HepG2 (cell line): ENCODE results near the gene KCTD14. TPM values are rescaled to one million over a fixed set of nuclear protein-coding genes. Genes with fewer than 3 reads are reported as not detected.

Experiments used
- AKAP8 ChIP-seq: sonication (generic); formaldehyde crosslinking; IDR thresholded peaks from 2 replicates; pipeline ENCODE4 v1.5.1; 2020; ENCODE audit warnings: mild to moderate bottlenecking, missing genetic modification reagents
- ARID5B ChIP-seq: IDR thresholded peaks from 2 replicates; pipeline ENCODE4 v1.4.0; 2020; ENCODE audit warnings: mild to moderate bottlenecking, missing genetic modification reagents
- HDAC2 ChIP-seq: sonication (generic); formaldehyde crosslinking; IDR thresholded peaks from 2 replicates; pipeline ENCODE4 v1.4.0; 2020; ENCODE audit warnings: missing genetic modification reagents
- MAF1 ChIP-seq: sonication (generic); formaldehyde crosslinking; IDR thresholded peaks from 2 replicates; pipeline ENCODE4 v1.5.0; 2020; ENCODE audit warnings: missing genetic modification reagents, borderline replicate concordance
- NFIB ChIP-seq: sonication (generic); formaldehyde crosslinking; IDR thresholded peaks from 2 replicates; pipeline ENCODE4 v1.9.0; 2021; ENCODE audit warnings: missing genetic modification reagents, mild to moderate bottlenecking, borderline replicate concordance
- PCBP2 ChIP-seq: fragments of 200-400 bp; formaldehyde crosslinking; optimal IDR thresholded peaks from 2 replicates; pipeline ENCODE3; 2018; ENCODE audit warnings: low read length, low read depth; ENCODE audit not compliant: poor library complexity, severe bottlenecking
- SIN3B ChIP-seq: fragments of 150-350 bp; IDR thresholded peaks from 2 replicates; pipeline ENCODE4 v1.6.1; 2014; ENCODE audit warnings: low read length
- SOX6 ChIP-seq, 2 experiments: fragments of 450-650 bp in 1 of 2; sonication (generic) in 1 of 2; formaldehyde crosslinking in 1 of 2; IDR thresholded peaks; 2 replicates each; pipeline versions ENCODE4 v1.4.0 to v1.6.1; 2017 to 2020; ENCODE audit warnings: antibody characterized with exemption in 1 of 2, mild to moderate bottlenecking in 1 of 2, missing genetic modification reagents in 1 of 2
- ZNF121 ChIP-seq: sonication (generic); formaldehyde crosslinking; IDR thresholded peaks from 2 replicates; pipeline ENCODE4 v1.5.0; 2020; ENCODE audit warnings: mild to moderate bottlenecking, missing genetic modification reagents
- ZNF142 ChIP-seq: sonication (generic); formaldehyde crosslinking; IDR thresholded peaks from 2 replicates; pipeline ENCODE4 v1.4.0; 2020; ENCODE audit warnings: missing genetic modification reagents
- ZNF33B ChIP-seq: sonication (generic); formaldehyde crosslinking; IDR thresholded peaks from 2 replicates; pipeline ENCODE4 v1.5.1; 2020; ENCODE audit warnings: mild to moderate bottlenecking, missing genetic modification reagents
- ZNF550 ChIP-seq: sonication (generic); formaldehyde crosslinking; IDR thresholded peaks from 2 replicates; pipeline ENCODE4 v1.4.0; 2020; ENCODE audit warnings: mild to moderate bottlenecking, missing genetic modification reagents, borderline replicate concordance
- polyA plus RNA-seq, 8 experiments: library from polyadenylated mRNA; depleted of rRNA in 3 of 8; stranded (reverse) in 7 of 8; unstranded in 1 of 8; fragments of >200 nt; fragmentation: Illumina TruSeq in 4 of 8; extraction: Trizol in 4 of 8; gene quantifications; 2 replicates each; pipeline versions ENCODE4 v1.2.1 to v1.2.3, GENCODE V29; 2011 to 2016; ENCODE audit warnings: low read depth in 4 of 8, missing spikeins in 1 of 8, mixed read lengths in 1 of 8; ENCODE audit not compliant: insufficient read depth in 1 of 8
- total RNA-seq, 5 experiments: library from RNA; depleted of rRNA; stranded (reverse); fragments of >200 nt; fragmentation: Illumina TruSeq; extraction: Trizol; gene quantifications; 2 replicates each; pipeline ENCODE4 v1.2.3, GENCODE V29; 2016; ENCODE audit warnings: low read depth in 1 of 5
- TF ChIP-seq, protein P1 (sequence below): sonication (generic); formaldehyde crosslinking; IDR thresholded peaks from 2 replicates; pipeline ENCODE4 v1.5.0; 2020; ENCODE audit warnings: missing genetic modification reagents, mild to moderate bottlenecking, borderline replicate concordance
- TF ChIP-seq, protein P2 (sequence below): fragments of 450-650 bp; IDR thresholded peaks from 2 replicates; pipeline ENCODE4 v1.6.1; 2017; ENCODE audit warnings: mild to moderate bottlenecking

KCTD14 gene
- total and polyA plus RNA-seq, 2 of the 13 experiments (the other 11 are each of a cell fraction or from before 2014, with no cell fraction given), result 10.3 to 15.6 TPM

GRCh38 chr11:78039919-78040671 is 17.0 kb upstream of the KCTD14 start (continued):
- no peak for TF ChIP-seq ZNF142 (CRISPR knock-in tag)
- TF ChIP-seq, protein P1, sequence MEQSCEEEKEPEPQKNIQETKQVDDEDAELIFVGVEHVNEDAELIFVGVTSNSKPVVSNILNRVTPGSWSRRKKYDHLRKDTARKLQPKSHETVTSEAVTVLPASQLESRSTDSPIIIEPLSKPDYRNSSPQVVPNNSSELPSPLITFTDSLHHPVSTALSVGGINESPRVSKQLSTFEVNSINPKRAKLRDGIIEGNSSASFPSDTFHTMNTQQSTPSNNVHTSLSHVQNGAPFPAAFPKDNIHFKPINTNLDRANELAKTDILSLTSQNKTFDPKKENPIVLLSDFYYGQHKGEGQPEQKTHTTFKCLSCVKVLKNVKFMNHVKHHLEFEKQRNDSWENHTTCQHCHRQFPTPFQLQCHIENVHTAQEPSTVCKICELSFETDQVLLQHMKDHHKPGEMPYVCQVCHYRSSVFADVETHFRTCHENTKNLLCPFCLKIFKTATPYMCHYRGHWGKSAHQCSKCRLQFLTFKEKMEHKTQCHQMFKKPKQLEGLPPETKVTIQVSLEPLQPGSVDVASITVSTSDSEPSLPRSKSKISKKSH (CRISPR knock-in tag), result no peak
- TF ChIP-seq ZNF121, result peak; percentile 30; the same call in 1 of the 2 replicates
- TF ChIP-seq, protein P2, sequence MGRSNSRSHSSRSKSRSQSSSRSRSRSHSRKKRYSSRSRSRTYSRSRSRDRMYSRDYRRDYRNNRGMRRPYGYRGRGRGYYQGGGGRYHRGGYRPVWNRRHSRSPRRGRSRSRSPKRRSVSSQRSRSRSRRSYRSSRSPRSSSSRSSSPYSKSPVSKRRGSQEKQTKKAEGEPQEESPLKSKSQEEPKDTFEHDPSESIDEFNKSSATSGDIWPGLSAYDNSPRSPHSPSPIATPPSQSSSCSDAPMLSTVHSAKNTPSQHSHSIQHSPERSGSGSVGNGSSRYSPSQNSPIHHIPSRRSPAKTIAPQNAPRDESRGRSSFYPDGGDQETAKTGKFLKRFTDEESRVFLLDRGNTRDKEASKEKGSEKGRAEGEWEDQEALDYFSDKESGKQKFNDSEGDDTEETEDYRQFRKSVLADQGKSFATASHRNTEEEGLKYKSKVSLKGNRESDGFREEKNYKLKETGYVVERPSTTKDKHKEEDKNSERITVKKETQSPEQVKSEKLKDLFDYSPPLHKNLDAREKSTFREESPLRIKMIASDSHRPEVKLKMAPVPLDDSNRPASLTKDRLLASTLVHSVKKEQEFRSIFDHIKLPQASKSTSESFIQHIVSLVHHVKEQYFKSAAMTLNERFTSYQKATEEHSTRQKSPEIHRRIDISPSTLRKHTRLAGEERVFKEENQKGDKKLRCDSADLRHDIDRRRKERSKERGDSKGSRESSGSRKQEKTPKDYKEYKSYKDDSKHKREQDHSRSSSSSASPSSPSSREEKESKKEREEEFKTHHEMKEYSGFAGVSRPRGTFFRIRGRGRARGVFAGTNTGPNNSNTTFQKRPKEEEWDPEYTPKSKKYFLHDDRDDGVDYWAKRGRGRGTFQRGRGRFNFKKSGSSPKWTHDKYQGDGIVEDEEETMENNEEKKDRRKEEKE, result no peak
- TF ChIP-seq AKAP8, result no peak
- TF ChIP-seq PCBP2, result no peak
- no peak for TF ChIP-seq NFIB (CRISPR knock-in tag)
- TF ChIP-seq SIN3B, result no peak
- no peak for TF ChIP-seq SOX6 (IDR thresholded peaks at IDR 0.05)
- peak; percentile 56 for TF ChIP-seq SOX6 (CRISPR knock-in tag; IDR thresholded peaks at IDR 0.05)
- TF ChIP-seq ZNF33B, result no peak
- TF ChIP-seq ARID5B, result peak; percentile 86
- peak; percentile 77 for TF ChIP-seq HDAC2 (CRISPR knock-in tag)
- TF ChIP-seq MAF1 (CRISPR knock-in tag), result no peak
- no peak for TF ChIP-seq ZNF550 (CRISPR knock-in tag)
